HepG2 (cell line): ENCODE data around the gene BMAL1. TPM values are rescaled to one million over a fixed set of nuclear protein-coding genes. Genes with fewer than 3 reads are reported as not detected.

Source experiments
- ATAC-seq: fragments of 200-7000 bp; cut with Tn5 transposase; 3 replicates; pipeline ENCODE4 v1.9.1; 2020; ENCODE audit warnings: mild to moderate bottlenecking, moderate library complexity
- BruUV-seq: library from RNA; stranded (reverse); fragments of 400-500 nt; replicated peaks from 2 replicates; lab custom pipeline; 2021; lab: Mats Ljungman, UMichigan
- CTCF ChIA-PET: fragments of 300-600 bp; formaldehyde crosslinking; extraction: SDS; loops from one replicate; lab custom pipeline; 2021; ENCODE audit warnings: low total read pairs, inconsistent platforms, low intra/inter-chr PET ratio; lab: Yijun Ruan, JAX
- POLR2A ChIA-PET: fragments of 350-600 bp; sonication (Branson Sonifier 250); formaldehyde crosslinking; loops from one replicate; lab custom pipeline; 2020; ENCODE audit warnings: antibody characterized with exemption, inconsistent platforms; lab: Yijun Ruan, JAX
- DNase-seq: peaks from one replicate; pipeline ENCODE4 v3.0.0-alpha.2; 2015; ENCODE audit warnings: low spot score
- FAIRE-seq: peaks from 3 replicates; lab custom pipeline; 2011; peaks lifted over from hg19 to GRCh38; lab: Jason Lieb, UNC
- H2AFZ ChIP-seq: one replicate; pipeline ENCODE4 v1.6.1; 2011; ENCODE audit warnings: low read length, inconsistent platforms
- H3K27ac ChIP-seq: fragments of 300-600 bp; 3 replicates; pipeline ENCODE4 v1.8.0; 2011; ENCODE audit warnings: mixed run types, mild to moderate bottlenecking, mixed read lengths, low read length, inconsistent platforms; ENCODE audit not compliant: insufficient read depth; ENCODE audit errors: extremely low read length
- H3K27me3 ChIP-seq, 2 experiments: fragments of 200-600 bp in 1 of 2; 2 replicates in 1 of 2; 3 replicates in 1 of 2; pipeline versions ENCODE4 v1.6.0 to v1.8.0; 2011; ENCODE audit warnings: low read length in 2 of 2, mild to moderate bottlenecking in 2 of 2, moderate library complexity in 2 of 2, inconsistent platforms in 1 of 2; ENCODE audit not compliant: insufficient read depth in 2 of 2, control insufficient read depth in 1 of 2
- H3K36me3 ChIP-seq, 2 experiments: fragments of 200-600 bp in 1 of 2; replicated peaks in 1 of 2; 2 replicates in 1 of 2; 3 replicates in 1 of 2; pipeline versions ENCODE4 v1.5.1 to v1.8.0; 2011; ENCODE audit warnings: low read length in 2 of 2, inconsistent platforms in 1 of 2; ENCODE audit not compliant: insufficient read depth in 2 of 2, control insufficient read depth in 1 of 2
- H3K4me1 ChIP-seq: 2 replicates; pipeline ENCODE4 v1.5.1; 2012; ENCODE audit warnings: low read length, inconsistent platforms; ENCODE audit not compliant: insufficient read depth
- H3K4me2 ChIP-seq: 2 replicates; pipeline ENCODE4 v1.6.0; 2011; ENCODE audit warnings: low read depth, low read length, inconsistent platforms
- H3K4me3 ChIP-seq, 3 experiments: fragments of 200-600 bp in 1 of 3; sonication (generic), shearing (Covaris generic) in 1 of 3; replicated peaks in 1 of 3; 2 replicates each; pipeline ENCODE4 v1.5.1; 2011 to 2016; ENCODE audit warnings: low read length in 3 of 3, inconsistent platforms in 2 of 3, low read depth in 2 of 3, mild to moderate bottlenecking in 2 of 3, control low read depth in 1 of 3, mixed read lengths in 1 of 3; ENCODE audit not compliant: insufficient read depth in 1 of 3
- H3K79me2 ChIP-seq: one replicate; pipeline ENCODE4 v1.6.1; 2011; ENCODE audit warnings: low read length, inconsistent platforms; ENCODE audit not compliant: insufficient read depth
- H3K9ac ChIP-seq: 2 replicates; pipeline ENCODE4 v1.6.0; 2011; ENCODE audit warnings: mild to moderate bottlenecking, low read depth, low read length, inconsistent platforms; ENCODE audit not compliant: insufficient read depth
- H3K9me3 ChIP-seq: 2 replicates; pipeline ENCODE4 v1.5.1; 2012; ENCODE audit warnings: mild to moderate bottlenecking, low read length
- H4K20me1 ChIP-seq: 2 replicates; pipeline ENCODE4 v1.6.0; 2011; ENCODE audit warnings: inconsistent platforms, mild to moderate bottlenecking, low read length, moderate library complexity; ENCODE audit not compliant: insufficient read depth
- AGO1 ChIP-seq: fragments of 200-400 bp; formaldehyde crosslinking; IDR thresholded peaks from 2 replicates; pipeline ENCODE4 v1.6.1; 2017; ENCODE audit warnings: mild to moderate bottlenecking, low read depth, low read length, moderate library complexity; ENCODE audit not compliant: poor library complexity, severe bottlenecking
- BCL6 ChIP-seq: IDR thresholded peaks from 2 replicates; pipeline ENCODE4 v1.6.1; 2016; ENCODE audit warnings: missing genetic modification reagents, missing compliant biosample characterization
- CBX1 ChIP-seq: IDR thresholded peaks from one replicate; pipeline ENCODE4 v1.6.1; 2016; ENCODE audit warnings: antibody characterized with exemption, low read depth
- CHD4 ChIP-seq: fragments of 200-600 bp; sonication (generic); IDR thresholded peaks from 2 replicates; pipeline ENCODE4 v1.7.0; 2017; ENCODE audit warnings: mild to moderate bottlenecking, low read length, borderline replicate concordance
- DNMT3B ChIP-seq: conservative IDR thresholded peaks from 2 replicates; pipeline ENCODE4 v1.6.1; 2016; ENCODE audit warnings: missing biosample characterization, control low read depth
- HDAC1 ChIP-seq: sonication (generic); formaldehyde crosslinking; IDR thresholded peaks from 2 replicates; pipeline ENCODE4 v1.5.1; 2020; ENCODE audit warnings: mild to moderate bottlenecking, missing genetic modification reagents
- HNRNPH1 ChIP-seq: fragments of 200-400 bp; formaldehyde crosslinking; optimal IDR thresholded peaks from 2 replicates; pipeline ENCODE3; 2017; ENCODE audit warnings: mild to moderate bottlenecking, low read depth, low read length
- SIX1 ChIP-seq: sonication (generic); formaldehyde crosslinking; IDR thresholded peaks from 2 replicates; pipeline ENCODE4 v1.4.0; 2020; ENCODE audit warnings: missing genetic modification reagents, borderline replicate concordance
- ZBTB21 ChIP-seq: sonication (generic); formaldehyde crosslinking; IDR thresholded peaks from 2 replicates; pipeline ENCODE4 v1.4.0; 2020; ENCODE audit warnings: missing genetic modification reagents
- ZNF44 ChIP-seq: sonication (generic); formaldehyde crosslinking; IDR thresholded peaks from 2 replicates; pipeline ENCODE4 v1.5.1; 2020; ENCODE audit warnings: mild to moderate bottlenecking, missing genetic modification reagents
- ZNF558 ChIP-seq: sonication (generic); formaldehyde crosslinking; IDR thresholded peaks from 2 replicates; pipeline ENCODE4 v1.9.0; 2022; ENCODE audit warnings: mild to moderate bottlenecking, missing genetic modification reagents, borderline replicate concordance
- ZNF792 ChIP-seq: IDR thresholded peaks from 2 replicates; pipeline ENCODE4 v1.6.1; 2016
- in situ Hi-C: cut with HindIII; loops from 2 replicates; pipeline ENCODE4 v1.10.0; 2017; ENCODE audit warnings: low pct_unique_long_range_greater_than_20kb; ENCODE audit not compliant: extremely low pct_ligation_motif_present
- intact Hi-C: fragments of 100-400 bp; cut with micrococcal nuclease; formaldehyde crosslinking; loops from one replicate; pipeline ENCODE4 v1.10.0; 2022; ENCODE audit not compliant: unreplicated experiment
- polyA plus RNA-seq, 8 experiments: library from polyadenylated mRNA; depleted of rRNA in 3 of 8; stranded (reverse) in 7 of 8; unstranded in 1 of 8; fragments of >200 nt; fragmentation: Illumina TruSeq in 4 of 8; extraction: Trizol in 4 of 8; gene quantifications; 2 replicates each; pipeline versions ENCODE4 v1.2.1 to v1.2.3, GENCODE V29; 2011 to 2016; ENCODE audit warnings: low read depth in 4 of 8, missing spikeins in 1 of 8, mixed read lengths in 1 of 8; ENCODE audit not compliant: insufficient read depth in 1 of 8
- total RNA-seq, 5 experiments: library from RNA; depleted of rRNA; stranded (reverse); fragments of >200 nt; fragmentation: Illumina TruSeq; extraction: Trizol; gene quantifications; 2 replicates each; pipeline ENCODE4 v1.2.3, GENCODE V29; 2016; ENCODE audit warnings: low read depth in 1 of 5
- TF ChIP-seq, protein P1 (sequence below): sonication (generic); formaldehyde crosslinking; IDR thresholded peaks from 2 replicates; pipeline ENCODE4 v1.4.0; 2020; ENCODE audit warnings: mild to moderate bottlenecking, missing genetic modification reagents, borderline replicate concordance
- TF ChIP-seq, protein P2 (sequence below): IDR thresholded peaks from 2 replicates; pipeline ENCODE4 v1.6.1; 2016; ENCODE audit warnings: missing genetic modification reagents, missing compliant biosample characterization
- TF ChIP-seq, protein P3 (sequence below): IDR thresholded peaks from 2 replicates; pipeline ENCODE4 v1.6.1; 2016; ENCODE audit warnings: mild to moderate bottlenecking, missing biosample characterization, missing genetic modification reagents

Gene BMAL1
- total and polyA plus RNA-seq, 2 of the 13 experiments (the other 11 are each of a cell fraction or from before 2014, with no cell fraction given) = 4.5 to 4.8 TPM

DNA sequence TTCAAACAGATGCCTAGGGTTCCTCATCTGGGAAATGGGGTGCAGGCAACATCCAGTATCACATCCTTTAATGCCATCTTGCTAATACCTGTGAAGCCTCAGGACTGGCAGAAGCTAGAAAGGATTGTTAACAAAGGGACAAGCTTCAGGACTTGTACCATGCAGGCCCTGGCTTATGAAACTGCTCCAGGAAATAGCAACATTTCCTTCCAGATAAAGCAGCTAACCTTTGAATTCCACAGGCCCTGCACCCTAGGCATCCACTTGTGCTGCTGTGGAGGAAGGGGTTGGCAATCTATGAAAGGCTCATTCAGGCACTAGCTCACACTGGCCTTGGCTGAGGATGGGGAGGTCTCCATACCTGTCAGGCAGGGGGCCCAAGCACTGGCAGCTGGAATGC lies 98.2 kb downstream of the BMAL1 start:
- Histone ChIP-seq H4K20me1 (no peaks in the 10 kb centered on the region), H3K9ac (no peak overlapping the region), H3K4me2 (no peak overlapping the region), H3K27ac (no peak overlapping the region), H3K79me2 (no peaks in the 10 kb centered on the region), H3K27me3 (no peaks in the 10 kb centered on the region), H2AFZ (no peak overlapping the region), H3K9me3 (no peaks in the 10 kb centered on the region), H3K4me1 (no peaks in the 10 kb centered on the region), H3K4me3 (no peak overlapping the region), H3K36me3 (no peaks in the 10 kb centered on the region; a peak in 1 of 5 replicates)
- in situ Hi-C loops = no loop called here
- ChIA-PET CTCF (no interaction called here), POLR2A (no interaction called here)
- peak; percentile 33; the same call in 2 of the 3 replicates for ATAC-seq
- no peak for DNase-seq
- no TSS peak for BruUV-seq
- FAIRE-seq = no peak
- intact Hi-C loops = no loop called here
- TF ChIP-seq BCL6 (CRISPR knock-in tag) (no peak), ZNF792 (no peak), AGO1 (no peak), ZBTB21 (CRISPR knock-in tag) (no peak), CBX1 (no peak), SIX1 (CRISPR knock-in tag) (no peak), HDAC1 (CRISPR knock-in tag) (no peak), ZNF558 (CRISPR knock-in tag) (no peak), HNRNPH1 (no peak), CHD4 (no peak), DNMT3B (CRISPR knock-in tag) (no peak), ZNF44 (CRISPR knock-in tag) (no peak)
- TF ChIP-seq, protein P1, sequence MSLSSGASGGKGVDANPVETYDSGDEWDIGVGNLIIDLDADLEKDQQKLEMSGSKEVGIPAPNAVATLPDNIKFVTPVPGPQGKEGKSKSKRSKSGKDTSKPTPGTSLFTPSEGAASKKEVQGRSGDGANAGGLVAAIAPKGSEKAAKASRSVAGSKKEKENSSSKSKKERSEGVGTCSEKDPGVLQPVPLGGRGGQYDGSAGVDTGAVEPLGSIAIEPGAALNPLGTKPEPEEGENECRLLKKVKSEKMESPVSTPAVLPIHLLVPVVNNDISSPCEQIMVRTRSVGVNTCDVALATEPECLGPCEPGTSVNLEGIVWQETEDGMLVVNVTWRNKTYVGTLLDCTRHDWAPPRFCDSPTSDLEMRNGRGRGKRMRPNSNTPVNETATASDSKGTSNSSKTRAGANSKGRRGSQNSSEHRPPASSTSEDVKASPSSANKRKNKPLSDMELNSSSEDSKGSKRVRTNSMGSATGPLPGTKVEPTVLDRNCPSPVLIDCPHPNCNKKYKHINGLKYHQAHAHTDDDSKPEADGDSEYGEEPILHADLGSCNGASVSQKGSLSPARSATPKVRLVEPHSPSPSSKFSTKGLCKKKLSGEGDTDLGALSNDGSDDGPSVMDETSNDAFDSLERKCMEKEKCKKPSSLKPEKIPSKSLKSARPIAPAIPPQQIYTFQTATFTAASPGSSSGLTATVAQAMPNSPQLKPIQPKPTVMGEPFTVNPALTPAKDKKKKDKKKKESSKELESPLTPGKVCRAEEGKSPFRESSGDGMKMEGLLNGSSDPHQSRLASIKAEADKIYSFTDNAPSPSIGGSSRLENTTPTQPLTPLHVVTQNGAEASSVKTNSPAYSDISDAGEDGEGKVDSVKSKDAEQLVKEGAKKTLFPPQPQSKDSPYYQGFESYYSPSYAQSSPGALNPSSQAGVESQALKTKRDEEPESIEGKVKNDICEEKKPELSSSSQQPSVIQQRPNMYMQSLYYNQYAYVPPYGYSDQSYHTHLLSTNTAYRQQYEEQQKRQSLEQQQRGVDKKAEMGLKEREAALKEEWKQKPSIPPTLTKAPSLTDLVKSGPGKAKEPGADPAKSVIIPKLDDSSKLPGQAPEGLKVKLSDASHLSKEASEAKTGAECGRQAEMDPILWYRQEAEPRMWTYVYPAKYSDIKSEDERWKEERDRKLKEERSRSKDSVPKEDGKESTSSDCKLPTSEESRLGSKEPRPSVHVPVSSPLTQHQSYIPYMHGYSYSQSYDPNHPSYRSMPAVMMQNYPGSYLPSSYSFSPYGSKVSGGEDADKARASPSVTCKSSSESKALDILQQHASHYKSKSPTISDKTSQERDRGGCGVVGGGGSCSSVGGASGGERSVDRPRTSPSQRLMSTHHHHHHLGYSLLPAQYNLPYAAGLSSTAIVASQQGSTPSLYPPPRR (CRISPR knock-in tag) = no peak
- TF ChIP-seq, protein P2, sequence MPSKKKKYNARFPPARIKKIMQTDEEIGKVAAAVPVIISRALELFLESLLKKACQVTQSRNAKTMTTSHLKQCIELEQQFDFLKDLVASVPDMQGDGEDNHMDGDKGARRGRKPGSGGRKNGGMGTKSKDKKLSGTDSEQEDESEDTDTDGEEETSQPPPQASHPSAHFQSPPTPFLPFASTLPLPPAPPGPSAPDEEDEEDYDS (CRISPR knock-in tag) = no peak
- TF ChIP-seq, protein P3, sequence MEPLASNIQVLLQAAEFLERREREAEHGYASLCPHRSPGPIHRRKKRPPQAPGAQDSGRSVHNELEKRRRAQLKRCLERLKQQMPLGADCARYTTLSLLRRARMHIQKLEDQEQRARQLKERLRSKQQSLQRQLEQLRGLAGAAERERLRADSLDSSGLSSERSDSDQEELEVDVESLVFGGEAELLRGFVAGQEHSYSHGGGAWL (CRISPR knock-in tag) = no peak
